Thymus (tissue), 11 donors: ENCODE results near the gene RPL5. TPM values are rescaled to one million over a fixed set of nuclear protein-coding genes. Genes with fewer than 3 reads are reported as not detected.

Experiments used
- DNase-seq, 9 donors: peaks; one replicate each; pipeline ENCODE4 v3.0.0-alpha.2; 2013; ENCODE audit warnings: low spot score in 9 of 9, low read depth in 6 of 9, missing footprints in 1 of 9
- H3K27ac ChIP-seq, 2 donors: one replicate each; pipeline ENCODE4 v1.5.1; 2013; ENCODE audit warnings: control low read depth in 1 of 2, low read depth in 1 of 2, low read length in 1 of 2, mild to moderate bottlenecking in 1 of 2, moderate library complexity in 1 of 2
- H3K27me3 ChIP-seq, 2 donors: one replicate each; pipeline ENCODE4 v1.5.1; 2013; ENCODE audit warnings: low read length in 1 of 2; ENCODE audit not compliant: control insufficient read depth in 2 of 2, insufficient read depth in 1 of 2
- H3K36me3 ChIP-seq, 2 donors: one replicate each; pipeline ENCODE4 v1.5.1; 2013; ENCODE audit warnings: low read length in 1 of 2, mild to moderate bottlenecking in 1 of 2, moderate library complexity in 1 of 2; ENCODE audit not compliant: control insufficient read depth in 2 of 2, insufficient read depth in 2 of 2
- H3K4me1 ChIP-seq, 2 donors: one replicate each; pipeline ENCODE4 v1.5.1; 2013; ENCODE audit warnings: low read length in 2 of 2; ENCODE audit not compliant: control insufficient read depth in 2 of 2, insufficient read depth in 2 of 2
- H3K4me3 ChIP-seq, 2 donors: one replicate each; pipeline ENCODE4 v1.5.1; 2013; ENCODE audit warnings: low read length in 2 of 2, control low read depth in 1 of 2, mild to moderate bottlenecking in 1 of 2
- H3K9me3 ChIP-seq, 2 donors: one replicate each; pipeline ENCODE4 v1.5.1; 2013; ENCODE audit warnings: low read length in 1 of 2, mild to moderate bottlenecking in 1 of 2; ENCODE audit not compliant: control insufficient read depth in 2 of 2, insufficient read depth in 1 of 2
- WGBS: extraction: QIAGEN DNeasy Blood & Tissue Kit; methylation state at CpG from one replicate; pipeline ENCODE4 v1.1.7; 2013; 5-methylcytosine and 5-hydroxymethylcytosine counted together
- polyA plus RNA-seq: library from polyadenylated mRNA; stranded (reverse); fragments of 200-250 nt; gene quantifications from one replicate; pipeline ENCODE4 v1.2.3, GENCODE V29; 2013
- total RNA-seq: library from RNA; stranded (reverse); fragments of 120-200 nt; gene quantifications from one replicate; pipeline ENCODE4 v1.2.4, GENCODE V29; 2013
- donor health status: healthy.

Gene RPL5
- total and polyA plus RNA-seq, 2 donors = 2,242 to 2,759 TPM

DNA sequence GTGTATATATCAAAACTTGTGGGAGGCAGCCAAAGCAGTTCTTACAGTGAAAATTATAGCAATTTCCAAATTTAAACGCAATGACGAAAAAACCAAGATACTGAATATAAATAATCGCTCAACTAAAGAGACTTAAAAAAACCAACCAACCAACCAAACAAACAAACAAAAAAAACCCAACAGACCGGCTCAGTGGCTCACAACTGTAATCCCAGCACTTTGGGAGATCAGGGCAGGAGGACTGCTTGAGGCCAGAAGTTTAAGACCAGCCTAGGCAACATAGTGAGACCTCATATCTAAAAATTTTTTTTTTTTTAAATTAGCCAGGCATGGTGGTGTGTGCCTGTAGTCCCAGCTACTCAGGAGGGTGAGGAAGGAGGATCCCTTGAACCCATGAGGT is 23.4 kb downstream of the RPL5 start:
- H3K4me1 ChIP-seq = peaks cover 9 to 12% of the 10 kb centered on the region in 2 donors
- no peak for DNase-seq
- H3K4me3 ChIP-seq = no peak overlapping the region
- H3K27ac ChIP-seq = no peak overlapping the region
- H3K36me3 ChIP-seq = peaks cover 0 to 2% of the 10 kb centered on the region in 2 donors
- 84% methylated on average over 4 of the region's 4 CpGs for WGBS
- peaks cover 0 to 3% of the 10 kb centered on the region in 2 donors for H3K9me3 ChIP-seq
- no peaks in the 10 kb centered on the region for H3K27me3 ChIP-seq

GRCh38 chr1:92857817-92858216 is 26.0 kb downstream of the RPL5 start:
- Histone ChIP-seq H3K9me3 (peaks cover 0 to 3% of the 10 kb centered on the region in 2 donors), H3K4me3 (no peak overlapping the region), H3K4me1 (peaks cover 9% of the 10 kb centered on the region in 2 donors), H3K27ac (no peak overlapping the region), H3K27me3 (no peaks in the 10 kb centered on the region), H3K36me3 (no peaks in the 10 kb centered on the region)
- 93% methylated on average over 5 of the region's 5 CpGs for WGBS
- DNase-seq = no peak

DNA sequence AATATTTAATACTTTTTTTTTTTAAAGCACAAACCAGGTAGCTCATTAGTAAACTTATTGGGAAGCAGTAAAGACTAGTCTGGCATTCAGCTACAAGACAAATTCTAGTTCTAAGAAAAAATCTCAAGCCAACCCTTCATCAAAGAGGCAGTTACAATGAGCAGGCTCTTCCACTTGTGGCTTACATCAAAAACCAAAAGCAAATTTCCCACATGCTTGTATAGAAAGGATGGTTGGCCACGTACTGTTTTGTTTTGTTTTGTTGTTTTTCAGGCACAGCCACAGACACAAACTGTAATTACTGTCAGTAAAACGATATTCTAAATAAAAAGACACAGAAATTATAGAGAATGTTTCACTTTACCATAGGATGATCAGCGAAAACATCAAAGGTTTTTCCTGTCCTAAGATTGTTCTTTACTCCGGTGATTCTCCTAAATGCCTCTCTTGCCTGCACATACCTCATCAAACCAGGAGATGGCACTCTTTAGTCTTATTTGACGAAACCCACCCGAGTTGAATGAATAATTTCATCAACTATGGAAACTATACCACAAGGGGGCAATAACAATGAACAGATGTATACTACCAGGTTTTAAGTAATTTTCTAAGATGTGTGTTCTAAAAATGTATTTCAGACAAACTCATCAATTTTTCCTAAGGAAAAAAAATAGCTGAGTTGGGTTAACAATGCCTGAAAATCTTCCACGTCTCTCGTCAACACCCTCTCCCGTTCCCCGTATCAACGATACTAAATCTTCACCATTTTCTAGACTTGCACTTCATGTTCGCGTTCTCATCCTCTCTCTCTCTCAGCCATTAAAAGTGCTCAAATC is 26.9 kb downstream of the RPL5 start:
- Histone ChIP-seq H3K9me3 (peaks cover 0 to 3% of the 10 kb centered on the region in 2 donors), H3K4me3 (peak overlapping the region in 1 of 2 donors; percentile 14), H3K4me1 (peaks cover 9% of the 10 kb centered on the region in 2 donors), H3K36me3 (no peaks in the 10 kb centered on the region), H3K27me3 (no peaks in the 10 kb centered on the region), H3K27ac (no peak overlapping the region)
- DNase-seq = peak; percentile 67 to 94 (median 85)
- WGBS = 34% methylated on average over 13 of the region's 13 CpGs

GRCh38 chr1:92859400-92860039 is 27.7 kb downstream of the RPL5 start:
- Histone ChIP-seq H3K27ac (no peak overlapping the region), H3K4me1 (peaks cover 9% of the 10 kb centered on the region in 2 donors), H3K4me3 (peak overlapping the region in 1 of 2 donors; percentile 14), H3K27me3 (no peaks in the 10 kb centered on the region), H3K36me3 (no peaks in the 10 kb centered on the region), H3K9me3 (peaks cover 0 to 3% of the 10 kb centered on the region in 2 donors)
- 65% methylated on average over 7 of the region's 7 CpGs for WGBS
- no peak for DNase-seq

DNA sequence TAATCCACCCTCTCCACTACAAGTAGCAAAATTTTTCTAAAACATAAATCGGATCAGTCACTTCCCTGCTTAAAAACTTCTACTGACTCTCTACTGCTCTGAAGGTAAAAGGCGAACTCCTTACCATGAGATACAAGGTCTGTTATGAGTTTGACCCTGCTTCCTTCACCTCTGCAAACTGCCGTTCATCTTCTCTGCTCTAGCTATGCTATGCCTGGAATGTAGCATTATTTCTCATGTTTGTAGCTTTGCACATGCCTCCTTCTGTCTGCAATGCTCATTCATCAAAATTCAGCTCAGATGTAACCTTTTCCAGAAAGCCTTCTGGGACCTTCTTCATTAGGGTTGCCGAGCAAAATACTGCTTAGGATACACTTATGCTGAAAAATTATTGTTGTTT is 30.8 kb downstream of the RPL5 start:
- H3K27ac ChIP-seq = no peak overlapping the region
- no peak overlapping the region for H3K4me3 ChIP-seq
- H3K36me3 ChIP-seq = no peaks in the 10 kb centered on the region
- H3K27me3 ChIP-seq = no peaks in the 10 kb centered on the region
- DNase-seq = no peak
- 95% methylated on average over 4 of the region's 4 CpGs for WGBS
- H3K4me1 ChIP-seq = peaks cover 9% of the 10 kb centered on the region in 2 donors
- no peaks in the 10 kb centered on the region for H3K9me3 ChIP-seq

DNA sequence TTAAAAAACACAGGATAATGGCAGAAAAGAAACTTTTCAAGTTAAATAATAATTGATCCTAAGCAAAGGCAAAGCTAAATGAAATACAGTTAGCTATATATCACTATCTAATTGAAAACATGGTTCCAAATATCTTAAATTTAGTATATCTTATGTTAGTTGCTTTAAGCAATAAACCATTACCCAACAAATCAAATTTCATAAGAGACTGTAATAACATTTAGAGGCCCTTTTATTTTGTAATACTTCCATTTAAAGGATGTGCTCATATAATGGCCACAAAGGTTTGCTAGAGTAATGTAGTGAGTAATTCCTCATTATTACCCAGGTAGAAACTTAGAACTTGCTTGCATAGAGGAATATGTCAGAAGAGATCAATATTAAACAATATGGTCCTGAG is 32.3 kb downstream of the RPL5 start:
- H3K36me3 ChIP-seq = no peaks in the 10 kb centered on the region
- peaks cover 7 to 10% of the 10 kb centered on the region in 2 donors for H3K4me1 ChIP-seq
- no peak overlapping the region for H3K4me3 ChIP-seq
- no peak overlapping the region for H3K27ac ChIP-seq
- H3K27me3 ChIP-seq = no peaks in the 10 kb centered on the region
- H3K9me3 ChIP-seq = no peaks in the 10 kb centered on the region
- DNase-seq = no peak

- no peak for DNase-seq
- Histone ChIP-seq H3K4me3 (no peak overlapping the region), H3K27ac (no peak overlapping the region), H3K27me3 (no peaks in the 10 kb centered on the region), H3K4me1 (peaks cover 4 to 11% of the 10 kb centered on the region in 2 donors), H3K9me3 (peaks cover 0 to 2% of the 10 kb centered on the region in 2 donors), H3K36me3 (peaks cover 0 to 10% of the 10 kb centered on the region in 2 donors)
- WGBS = over 99% methylated on average over 2 of the region's 2 CpGs
These were observed 38.8 kb downstream of the RPL5 start for GRCh38 chr1:92870591-92870990.

DNA sequence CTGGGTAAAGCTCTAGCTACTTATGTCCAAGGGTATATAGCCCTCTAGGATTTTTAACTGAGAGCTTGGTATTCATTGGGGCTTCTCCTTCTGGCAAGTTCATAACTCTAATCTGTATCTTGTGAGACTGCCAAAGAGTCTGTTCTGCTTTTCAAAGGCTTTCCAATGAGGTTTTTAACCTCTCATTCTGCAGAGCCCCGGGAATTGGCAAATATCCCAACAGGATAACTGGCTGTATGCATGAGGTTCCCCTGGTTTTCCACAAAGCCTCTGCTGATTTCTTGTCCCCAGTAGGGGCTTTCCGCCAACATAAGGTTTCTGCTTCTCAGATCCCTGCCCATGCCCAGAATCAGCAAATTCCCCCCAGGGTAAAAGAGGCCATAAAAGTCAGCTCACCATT is 40.9 kb downstream of the RPL5 start:
- H3K36me3 ChIP-seq = peaks cover 0 to 10% of the 10 kb centered on the region in 2 donors
- H3K4me1 ChIP-seq = peaks cover 13 to 21% of the 10 kb centered on the region in 2 donors
- H3K27me3 ChIP-seq = no peaks in the 10 kb centered on the region
- H3K9me3 ChIP-seq = peaks cover 0 to 2% of the 10 kb centered on the region in 2 donors
- H3K27ac ChIP-seq = no peak overlapping the region
- no peak for DNase-seq
- WGBS = 96% methylated on average over 2 of the region's 2 CpGs
- no peak overlapping the region for H3K4me3 ChIP-seq

DNA sequence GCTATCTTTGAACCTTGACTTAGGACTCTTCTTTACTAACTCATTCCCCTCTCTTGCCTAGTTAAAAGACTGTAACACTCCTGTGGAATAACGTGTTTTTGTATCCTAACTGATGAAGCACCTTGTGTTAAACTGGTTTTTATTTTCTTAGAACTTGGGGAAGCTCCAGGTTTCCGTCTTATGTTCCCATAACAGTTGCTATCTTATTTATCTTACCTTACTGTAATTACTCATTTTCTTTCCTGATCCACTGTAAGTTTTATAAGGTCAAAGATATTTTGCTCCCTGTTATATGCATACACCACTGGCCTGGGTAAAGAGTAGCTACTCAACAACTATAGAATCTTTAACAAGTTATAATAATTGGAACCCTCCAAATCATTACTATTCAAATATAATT is 43.1 kb downstream of the RPL5 start:
- Histone ChIP-seq H3K9me3 (peaks cover 0 to 2% of the 10 kb centered on the region in 2 donors), H3K27ac (no peak overlapping the region), H3K4me3 (no peak overlapping the region), H3K27me3 (no peaks in the 10 kb centered on the region), H3K36me3 (peaks cover 0 to 10% of the 10 kb centered on the region in 2 donors), H3K4me1 (peaks cover 19 to 25% of the 10 kb centered on the region in 2 donors)
- WGBS = 96% methylated on average over 2 of the region's 2 CpGs
- no peak for DNase-seq
